ENCODE data around the gene PIGN.

DNA sequence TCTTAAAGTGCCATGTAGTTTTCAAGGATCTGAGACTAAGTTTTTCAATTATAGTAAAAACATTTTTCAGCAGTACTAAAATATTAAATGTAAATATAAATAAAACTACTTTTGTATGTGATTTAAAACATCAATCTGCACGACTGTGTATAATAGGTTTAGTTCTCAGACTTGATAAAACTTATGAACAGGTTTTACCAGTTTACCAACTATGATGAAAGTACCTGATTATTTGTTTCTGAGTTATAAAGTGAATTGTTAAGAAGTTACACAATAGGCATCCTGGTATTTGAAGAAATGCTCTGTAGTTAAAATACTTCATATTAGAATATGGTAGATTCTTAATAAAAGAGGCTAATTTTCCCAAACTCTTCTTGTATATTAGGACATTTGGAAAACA is 15.0 kb upstream of the PIGN start:
- TF ChIP-seq POLR2A (IDR thresholded peaks at IDR 0.05; ENCODE audit: low read depth) = no peak
- TF ChIP-seq, protein P1, sequence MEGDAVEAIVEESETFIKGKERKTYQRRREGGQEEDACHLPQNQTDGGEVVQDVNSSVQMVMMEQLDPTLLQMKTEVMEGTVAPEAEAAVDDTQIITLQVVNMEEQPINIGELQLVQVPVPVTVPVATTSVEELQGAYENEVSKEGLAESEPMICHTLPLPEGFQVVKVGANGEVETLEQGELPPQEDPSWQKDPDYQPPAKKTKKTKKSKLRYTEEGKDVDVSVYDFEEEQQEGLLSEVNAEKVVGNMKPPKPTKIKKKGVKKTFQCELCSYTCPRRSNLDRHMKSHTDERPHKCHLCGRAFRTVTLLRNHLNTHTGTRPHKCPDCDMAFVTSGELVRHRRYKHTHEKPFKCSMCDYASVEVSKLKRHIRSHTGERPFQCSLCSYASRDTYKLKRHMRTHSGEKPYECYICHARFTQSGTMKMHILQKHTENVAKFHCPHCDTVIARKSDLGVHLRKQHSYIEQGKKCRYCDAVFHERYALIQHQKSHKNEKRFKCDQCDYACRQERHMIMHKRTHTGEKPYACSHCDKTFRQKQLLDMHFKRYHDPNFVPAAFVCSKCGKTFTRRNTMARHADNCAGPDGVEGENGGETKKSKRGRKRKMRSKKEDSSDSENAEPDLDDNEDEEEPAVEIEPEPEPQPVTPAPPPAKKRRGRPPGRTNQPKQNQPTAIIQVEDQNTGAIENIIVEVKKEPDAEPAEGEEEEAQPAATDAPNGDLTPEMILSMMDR (IDR thresholded peaks at IDR 0.05) = no peak

All from esophagus muscularis mucosa (tissue), 3 donors.